ENCODE measurements around the gene MRPS7. TPM values are rescaled to one million over a fixed set of nuclear protein-coding genes. Genes with fewer than 3 reads are reported as not detected.
A peak's percentile ranks its signal among the peaks of the same experiment; 100 is the strongest.
"Not testable (repeated sequence)": the region's sequence is repeated elsewhere in the genome, so short reads cannot be mapped to it uniquely, and the experiment has no call there.

Gene MRPS7
- total RNA-seq, 1 donor from 2014 or later: 60.9 TPM

DNA sequence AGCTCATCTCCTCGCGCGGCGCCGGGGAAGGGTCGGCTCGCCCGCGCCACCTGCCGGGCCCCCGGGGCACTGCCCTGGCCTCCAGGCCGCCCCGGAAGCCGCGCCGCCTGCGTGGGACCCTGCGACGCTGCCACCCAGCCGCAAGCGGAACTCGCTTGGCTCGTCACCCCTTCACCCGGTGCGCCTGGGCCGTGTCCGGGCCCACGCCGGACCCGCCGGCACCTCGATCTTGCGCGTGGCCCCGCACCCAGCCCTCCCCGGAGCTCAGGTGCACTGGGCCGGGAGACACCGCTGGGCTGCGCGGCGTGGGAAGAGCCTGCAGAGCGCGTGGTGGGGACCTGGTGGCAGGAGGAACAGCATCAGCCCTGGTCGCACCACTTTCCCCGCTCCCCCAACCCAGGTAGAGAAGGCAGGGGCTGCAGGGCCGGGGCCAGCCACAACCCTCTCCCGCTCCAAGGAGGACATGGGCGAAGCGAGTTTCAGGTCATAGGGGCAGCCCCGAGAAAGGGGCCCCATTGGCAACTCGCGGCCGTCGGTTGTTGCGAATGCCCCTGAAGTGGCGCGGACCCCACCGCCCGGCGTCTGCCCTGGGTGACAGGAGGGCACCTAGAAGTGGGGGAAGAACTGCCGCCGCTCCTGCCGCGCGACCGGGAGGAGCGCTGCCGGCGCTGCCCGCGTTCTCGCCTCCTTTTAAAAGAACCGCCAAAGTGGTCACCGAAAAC is 9.7 kb downstream of the MRPS7 start:
- peak in 1 of 2 donors; percentile 74 for DNase-seq (ENCODE audit: low read depth in 2 of 2)

DNA sequence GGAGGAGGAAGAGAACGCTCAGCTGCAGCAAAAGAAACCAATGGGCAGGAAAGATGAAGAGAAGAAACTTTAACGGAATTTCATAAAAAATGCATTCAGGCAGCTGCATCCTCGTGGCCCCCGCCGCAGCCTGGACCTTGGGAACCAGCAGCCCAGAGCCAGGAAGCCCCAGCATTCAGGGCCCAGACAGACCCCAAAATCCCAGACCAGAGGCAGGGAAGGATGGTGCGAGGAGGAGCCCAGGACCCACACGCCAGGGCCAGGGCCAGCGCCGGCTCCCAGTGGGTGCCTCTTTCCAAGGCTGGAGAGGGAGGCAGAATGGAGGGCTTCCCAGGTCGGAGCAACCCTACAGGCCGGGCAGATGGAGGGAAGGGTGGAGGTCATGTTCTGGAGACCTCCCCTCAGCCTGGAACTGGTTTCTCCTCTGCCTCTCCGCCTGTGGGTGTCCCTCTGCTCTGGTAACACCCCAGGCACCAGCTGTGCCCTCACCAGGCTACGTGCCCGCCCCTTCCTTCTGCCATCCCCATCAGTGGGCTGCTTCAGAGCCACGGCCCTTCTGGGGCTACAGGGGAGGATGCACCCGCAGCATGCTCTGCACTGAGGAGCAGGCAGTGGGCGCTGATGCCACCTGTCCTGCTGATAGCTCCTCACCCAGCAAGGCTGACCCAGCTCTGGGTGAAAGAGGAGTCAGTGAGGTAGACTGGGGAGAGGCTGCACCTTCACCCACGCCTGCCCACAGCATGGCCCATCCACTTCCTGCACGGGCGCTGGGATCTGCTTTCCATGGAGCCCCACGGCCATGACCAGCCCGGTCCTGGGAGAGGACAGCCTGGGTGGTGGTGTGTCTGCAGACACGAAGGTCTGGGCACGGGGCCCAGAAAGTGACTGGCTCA is 10.5 kb downstream of the MRPS7 start:
- no peak for DNase-seq (ENCODE audit: low read depth in 2 of 2)

DNA sequence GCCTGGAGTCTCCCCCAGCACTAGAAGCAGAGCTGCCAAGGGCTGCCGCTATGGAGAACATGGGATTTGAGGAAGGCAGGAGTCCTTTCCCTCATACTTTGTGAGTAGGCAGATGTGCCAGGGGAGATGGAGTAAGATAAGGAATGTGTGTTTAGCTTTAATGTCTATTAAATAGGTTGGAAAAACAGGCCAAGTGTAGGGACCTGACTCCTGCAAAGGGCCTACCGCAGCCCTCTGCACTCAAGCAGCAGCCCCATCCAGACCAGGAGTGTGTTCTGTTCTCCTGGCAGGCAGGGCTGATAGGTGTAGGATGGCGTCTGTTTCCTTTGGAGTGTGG is 11.1 kb downstream of the MRPS7 start:
- no peak for DNase-seq (ENCODE audit: low read depth in 2 of 2)

DNA sequence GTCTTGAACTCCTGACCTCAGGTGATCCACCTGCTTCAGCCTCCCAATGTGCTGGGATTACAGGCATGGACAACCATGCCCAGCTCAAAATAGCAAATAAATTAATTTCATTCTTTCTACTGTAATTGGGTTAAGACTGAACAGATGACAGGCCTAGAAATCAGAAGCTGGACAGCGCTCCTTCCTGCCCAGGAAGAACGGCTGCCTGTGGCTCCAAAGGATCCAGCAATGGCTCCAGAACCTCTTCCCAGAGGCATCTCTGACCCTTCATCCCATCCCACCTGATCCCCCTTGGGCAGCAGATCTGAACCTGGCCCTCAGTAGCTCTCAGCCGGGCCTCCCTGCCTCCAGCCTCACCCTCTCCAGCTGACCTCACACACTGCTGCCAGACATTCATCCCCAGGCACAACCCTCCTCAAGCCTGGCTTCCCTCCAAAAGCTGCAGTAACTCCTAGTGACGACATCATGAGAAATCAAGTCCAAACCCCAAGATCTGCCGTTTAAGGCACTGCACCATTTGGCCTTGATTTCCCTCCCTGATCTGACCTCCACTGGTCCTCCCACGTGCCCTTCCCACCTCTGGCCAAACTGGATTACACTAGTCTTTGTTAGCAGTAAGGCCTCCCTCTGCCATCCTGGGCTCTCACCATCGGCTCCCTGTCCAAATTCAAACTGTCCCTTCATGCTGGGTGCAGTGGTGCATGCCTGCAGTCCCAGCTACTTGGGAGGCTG is 12.5 kb downstream of the MRPS7 start:
- DNase-seq (ENCODE audit: low read depth in 2 of 2): peak in 1 of 2 donors; percentile 43

DNA sequence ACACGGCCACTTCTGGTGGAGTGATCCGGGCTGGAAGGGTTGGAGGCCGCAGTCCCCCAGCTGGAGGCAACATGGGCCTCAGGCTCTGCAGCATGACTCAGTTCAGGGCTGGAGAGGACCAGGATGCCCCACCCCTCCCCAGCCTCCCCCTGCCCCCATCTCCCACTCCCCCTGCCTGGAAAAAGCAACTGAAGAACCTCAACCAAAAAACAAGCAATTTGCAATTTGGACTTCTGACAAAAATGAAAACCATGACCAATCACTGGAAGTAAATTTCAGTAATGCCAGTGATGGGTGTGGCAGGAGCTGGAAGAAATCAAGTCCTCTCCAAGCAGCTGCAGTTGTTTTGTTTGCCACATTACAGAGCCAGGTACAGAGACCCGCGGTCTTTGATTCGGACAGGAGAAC is 16.0 kb downstream of the MRPS7 start:
- no peak for DNase-seq (ENCODE audit: low read depth in 2 of 2)

DNA sequence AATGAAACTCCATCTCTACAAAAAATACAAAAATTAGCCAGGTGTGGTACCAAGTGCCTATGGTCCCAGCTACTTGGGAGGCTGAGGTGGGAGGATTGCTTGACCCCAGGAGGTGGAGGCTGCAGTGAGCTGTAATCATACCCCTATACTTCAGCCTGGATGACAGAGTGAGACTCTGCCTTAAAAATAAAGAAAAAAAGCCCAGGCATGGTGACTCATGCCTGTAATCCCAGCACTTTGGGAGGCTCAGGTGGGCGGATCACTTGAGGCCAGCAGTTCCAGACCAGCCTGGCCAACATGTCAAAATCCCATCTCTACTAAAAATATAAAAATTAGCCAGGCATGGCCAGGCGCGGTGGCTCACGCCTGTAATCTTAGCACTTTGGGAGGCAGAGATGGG is 18.5 kb downstream of the MRPS7 start:
- not testable (repeated sequence) for DNase-seq (ENCODE audit: low read depth in 2 of 2)

DNA sequence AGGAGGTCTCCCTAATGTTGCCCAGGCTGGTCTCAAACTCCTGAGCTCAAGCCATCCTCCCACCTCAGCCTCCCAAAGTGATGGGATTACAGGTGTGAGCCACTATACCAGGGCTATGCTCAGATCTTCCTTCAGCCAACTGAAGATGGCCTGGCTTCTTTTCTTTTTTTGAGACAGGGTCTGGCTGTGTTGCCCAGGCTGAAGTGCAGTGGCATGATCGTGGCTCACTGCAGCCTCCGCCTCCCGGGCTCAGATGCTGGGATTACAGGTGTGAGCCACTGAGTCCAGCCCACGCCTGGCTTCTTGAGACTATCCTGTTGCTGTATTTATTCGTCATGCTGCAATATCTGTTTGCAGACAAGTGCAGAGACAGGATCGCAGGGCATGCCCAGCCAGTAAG is 23.4 kb downstream of the MRPS7 start:
- DNase-seq (ENCODE audit: low read depth in 2 of 2): no peak

DNA sequence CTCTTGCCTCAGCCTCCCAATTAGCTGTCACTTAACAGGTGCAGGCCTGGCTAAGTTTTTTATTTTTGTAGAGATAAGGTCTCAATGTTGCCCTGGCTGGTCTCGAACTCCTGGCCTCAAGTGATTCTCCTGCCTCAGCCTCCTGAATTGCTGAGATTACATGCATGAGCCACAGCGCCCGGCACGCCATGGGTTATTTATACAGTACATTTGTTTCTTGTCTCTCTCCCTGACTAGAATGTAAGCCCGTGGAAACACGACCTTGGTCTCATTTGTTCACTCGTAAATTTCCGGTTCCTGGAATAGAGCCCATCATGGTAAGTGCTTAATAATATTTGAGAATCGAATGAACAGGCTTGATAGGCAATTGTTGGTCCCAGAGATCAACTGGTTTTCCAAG is 25.5 kb downstream of the MRPS7 start:
- DNase-seq (ENCODE audit: low read depth in 2 of 2): no peak

DNA sequence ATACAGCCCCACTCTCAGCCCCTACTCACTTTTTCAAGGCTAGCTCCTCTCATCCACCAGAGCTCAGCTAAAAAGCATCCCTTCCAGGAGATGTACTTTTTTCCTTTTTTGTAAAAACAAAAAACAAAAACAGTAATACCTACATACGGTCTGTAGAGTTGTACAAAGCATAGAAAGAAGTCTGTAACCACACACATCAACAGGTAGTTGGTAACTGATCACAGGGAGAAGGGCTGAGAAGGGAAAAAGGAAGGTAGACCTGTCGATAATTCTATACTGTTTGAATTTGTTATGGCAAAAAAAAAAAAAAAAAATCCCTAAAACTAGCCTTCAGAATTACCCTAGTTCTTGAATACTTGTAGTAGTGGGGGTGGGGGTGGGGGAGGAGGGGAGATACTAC is 26.7 kb downstream of the MRPS7 start:
- DNase-seq (ENCODE audit: low read depth in 2 of 2): no peak

DNA sequence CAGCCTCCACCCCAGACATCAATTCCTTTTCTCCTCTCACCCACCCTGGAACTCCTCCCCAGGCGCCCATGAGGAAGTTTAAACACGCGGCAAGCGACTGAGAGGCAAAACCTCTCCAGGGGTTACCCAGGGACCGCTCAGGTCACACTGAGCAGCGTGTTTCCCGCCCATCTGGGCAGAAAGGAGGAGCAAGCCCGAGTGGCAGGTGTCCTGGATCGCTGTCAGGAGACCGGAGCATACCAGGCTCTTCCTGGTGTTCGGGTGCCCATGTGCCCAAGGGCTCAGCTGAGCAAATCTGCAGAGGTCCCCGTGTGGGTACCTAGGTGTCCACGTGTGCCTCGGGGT is 27.1 kb downstream of the MRPS7 start:
- DNase-seq (ENCODE audit: low read depth in 2 of 2): no peak

DNA sequence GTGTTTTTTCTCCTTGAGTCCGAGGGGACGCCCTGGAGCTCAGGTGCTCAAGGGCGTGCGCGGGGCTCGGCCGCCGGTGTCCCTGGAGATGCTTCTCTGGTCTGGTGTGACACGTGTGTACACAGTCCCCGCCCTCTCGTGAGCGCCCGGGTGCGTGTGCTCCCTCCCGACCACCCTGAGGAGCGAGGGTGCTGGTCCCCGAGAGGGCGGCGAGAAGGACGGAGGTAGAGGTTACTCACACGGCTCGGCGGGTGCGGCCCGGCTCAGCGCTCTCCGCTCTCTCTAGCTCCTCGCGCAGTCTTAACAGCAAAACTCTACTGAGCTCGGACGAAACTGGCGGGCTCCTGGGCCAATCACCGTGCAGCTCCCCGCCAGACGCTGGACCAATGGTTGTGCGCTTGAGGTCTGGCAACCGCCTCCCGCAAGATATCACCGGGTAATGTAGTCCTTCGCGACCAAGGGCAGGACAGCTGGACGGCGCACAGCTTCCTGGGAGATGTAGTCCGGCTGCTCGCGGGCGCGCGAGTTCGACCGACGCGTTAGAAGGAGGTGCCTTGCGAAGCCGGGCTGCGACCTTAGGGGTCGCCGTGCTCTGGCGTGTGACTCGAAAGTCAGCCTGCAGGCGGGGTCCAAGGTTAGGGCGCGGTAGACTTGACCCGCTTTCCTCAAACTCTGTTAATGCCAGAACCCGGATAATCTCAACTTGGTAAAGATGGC is 27.6 kb downstream of the MRPS7 start, which contains the start of gene SLC25A19:
Gene SLC25A19, minus strand, starts transcription at position 319 of the 717 bp plus-strand sequence. CDS start 2,669 bp downstream, outside the sequence.
- DNase-seq (ENCODE audit: low read depth in 2 of 2): peak; percentile 99

DNA sequence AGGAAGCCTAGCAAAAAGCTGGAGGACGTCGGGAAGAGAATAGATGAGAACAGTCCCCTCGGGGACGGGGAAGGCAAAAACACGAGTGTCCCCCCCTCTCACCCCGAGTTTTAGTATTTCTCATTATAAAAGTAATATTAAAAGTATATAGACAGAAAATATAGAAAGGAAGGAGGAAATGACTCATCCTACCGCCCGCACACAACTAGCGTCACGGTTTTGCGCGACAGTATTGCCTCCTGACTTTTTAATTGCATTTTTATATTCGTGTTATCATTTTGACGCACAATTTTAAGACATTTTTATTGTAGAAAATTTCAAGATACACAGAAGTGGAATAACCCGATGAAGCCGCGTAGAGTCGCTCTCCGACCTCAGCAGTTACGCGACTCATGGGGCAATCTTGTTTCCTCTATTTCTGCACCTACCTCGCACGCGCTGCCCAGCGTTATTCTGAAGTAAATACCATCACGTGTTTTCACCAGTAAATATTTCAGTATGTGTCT is 28.2 kb downstream of the MRPS7 start:
- peak; percentile 68 to 76 for DNase-seq (ENCODE audit: low read depth in 2 of 2)

DNA sequence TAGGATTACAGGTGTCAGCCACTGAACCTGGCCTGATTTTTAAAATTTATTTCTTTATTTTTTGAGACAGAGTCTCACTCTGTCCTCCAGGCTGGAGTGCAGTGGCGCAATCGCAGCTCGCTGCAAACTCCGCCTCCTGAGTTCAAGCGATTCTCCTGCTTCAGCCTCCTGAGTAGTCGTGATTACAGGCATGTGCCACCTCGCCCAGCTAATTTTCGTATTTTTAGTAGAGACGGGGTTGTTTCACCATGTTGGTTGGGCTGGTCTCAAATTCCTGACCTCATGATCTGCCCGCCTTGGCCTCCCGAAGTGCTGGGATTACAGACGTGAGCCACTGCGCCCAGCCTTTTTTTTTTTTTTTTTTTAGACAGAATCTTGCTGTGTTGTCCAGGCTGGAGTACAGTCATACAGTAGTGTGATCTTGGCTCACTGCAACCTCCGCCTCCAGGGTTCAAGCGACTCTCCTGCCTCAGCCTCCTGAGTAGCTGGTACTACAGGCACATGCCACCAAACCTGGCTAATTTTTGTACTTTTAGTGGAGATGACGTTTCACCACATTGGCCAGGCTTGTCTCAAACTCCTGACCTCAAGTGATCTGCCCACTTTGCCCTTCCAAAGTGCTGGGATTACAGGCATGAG is 31.2 kb downstream of the MRPS7 start:
- not testable (repeated sequence) for DNase-seq (ENCODE audit: low read depth in 2 of 2)

DNA sequence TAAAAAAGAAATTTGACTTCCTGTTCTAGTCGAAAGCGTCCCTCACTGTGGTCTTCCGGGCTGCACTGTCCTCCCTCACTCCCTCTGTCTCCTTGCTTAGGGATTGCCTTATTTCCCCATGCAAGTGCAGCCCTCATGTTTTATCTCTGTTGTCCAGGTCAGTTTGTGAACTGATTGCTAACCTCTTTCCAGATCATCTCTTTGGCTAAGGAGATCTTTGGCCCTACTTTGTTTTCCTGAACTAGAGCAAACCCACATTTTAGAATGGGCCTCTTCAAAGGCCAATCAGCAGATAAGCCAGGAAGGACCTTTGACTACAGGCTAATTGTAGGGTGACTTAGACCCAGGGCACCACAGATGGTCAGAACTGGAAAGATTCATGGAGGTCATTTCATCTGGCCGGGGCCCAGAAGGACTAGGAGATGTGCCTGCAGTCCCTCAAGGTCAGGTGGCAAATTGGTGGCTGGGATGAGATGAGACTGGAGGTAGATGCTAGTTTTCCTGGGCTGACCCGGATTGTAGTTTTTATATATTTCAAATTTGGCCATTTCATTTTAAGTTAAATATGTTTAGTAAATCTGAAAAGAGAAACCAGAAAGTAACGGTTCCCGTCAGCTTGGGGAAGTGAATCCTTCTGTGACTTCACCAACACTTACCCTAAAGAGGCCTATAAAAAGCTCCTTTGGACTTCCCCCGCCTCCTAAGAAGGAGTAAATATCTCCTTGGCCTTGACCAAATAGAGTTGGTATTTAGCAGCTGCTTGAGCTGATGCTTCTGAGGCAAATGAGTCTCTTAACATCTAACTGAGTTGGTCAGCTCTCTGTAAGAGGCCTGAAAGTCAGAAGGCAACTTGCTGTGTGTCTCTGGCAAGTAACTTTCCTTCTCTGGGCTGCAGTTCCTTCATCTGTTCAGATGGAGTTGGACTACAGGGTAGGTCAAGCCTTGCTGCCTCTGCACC is 33.8 kb downstream of the MRPS7 start:
- no peak for DNase-seq (ENCODE audit: low read depth in 2 of 2)

DNA sequence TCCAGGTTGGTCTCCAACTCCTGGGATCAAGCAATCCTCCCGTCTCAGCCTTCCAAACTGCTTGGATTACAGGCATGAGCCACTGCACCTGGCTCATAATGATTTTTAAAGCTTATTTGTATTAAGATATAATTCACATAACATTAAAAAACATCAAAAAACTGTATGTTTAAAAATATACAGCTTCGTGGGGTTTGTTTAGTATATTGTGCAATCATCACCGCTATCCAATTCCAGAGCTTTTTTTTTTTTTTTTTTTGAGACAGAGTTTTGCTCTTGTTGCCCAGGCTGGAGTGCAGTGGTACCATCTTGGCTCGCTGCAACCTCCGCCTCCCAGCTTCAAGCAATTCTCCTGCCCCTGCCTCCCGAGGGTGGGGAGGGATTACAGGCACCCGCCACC is 38.6 kb downstream of the MRPS7 start:
- no peak for DNase-seq (ENCODE audit: low read depth in 2 of 2)

DNA sequence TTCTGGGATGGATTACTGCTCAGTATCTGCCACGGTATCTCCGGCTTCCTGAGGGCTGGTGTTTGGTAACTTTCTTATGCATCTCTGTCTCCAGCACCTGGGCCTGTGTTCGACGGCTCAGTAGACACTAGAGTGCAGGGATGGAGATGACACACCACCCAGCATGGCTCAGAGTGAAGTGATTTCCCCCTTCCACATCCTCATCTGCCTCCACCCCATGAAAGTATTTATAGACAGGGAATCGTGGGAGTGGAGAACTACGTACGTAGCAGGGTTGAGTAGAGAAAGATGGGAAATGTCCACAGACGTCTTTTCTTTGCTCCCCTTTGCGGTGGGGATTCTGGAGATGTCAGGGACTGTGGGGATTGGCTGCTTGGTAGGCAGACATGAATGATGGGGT is 39.4 kb downstream of the MRPS7 start:
- DNase-seq (ENCODE audit: low read depth in 2 of 2): no peak

DNA sequence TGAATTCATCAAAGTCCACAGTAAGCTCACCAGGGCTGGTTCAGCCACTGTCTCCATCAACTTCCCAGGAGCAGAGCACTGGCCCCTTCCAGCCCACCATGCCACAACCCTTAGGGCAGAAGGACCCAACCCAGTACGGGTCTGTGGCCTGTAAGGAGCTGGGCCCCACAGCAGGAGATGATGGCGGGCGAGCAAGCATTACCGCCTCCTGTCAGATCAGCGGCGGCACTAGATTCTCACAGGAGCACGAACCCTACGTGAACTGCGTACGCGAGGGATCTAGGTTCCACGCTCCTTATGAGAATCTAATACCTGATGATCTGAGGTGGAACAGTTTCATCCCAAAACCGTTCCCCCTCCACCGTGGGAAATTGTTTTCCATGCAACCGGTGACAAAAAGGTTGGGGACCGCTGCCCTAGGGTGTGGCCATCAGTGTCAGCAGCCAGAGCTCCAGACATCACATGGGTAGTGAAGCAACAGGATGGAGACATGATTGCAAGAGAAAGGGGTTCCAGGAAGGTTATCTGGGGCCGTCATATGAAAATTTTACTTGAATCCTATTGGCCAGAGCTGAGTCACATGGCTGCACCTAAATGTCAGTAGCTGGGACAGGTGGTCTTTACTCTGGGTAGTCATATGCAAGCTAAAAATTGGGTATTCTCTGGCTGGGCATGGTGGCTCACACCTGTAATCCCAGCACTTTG is 40.0 kb downstream of the MRPS7 start:
- no peak for DNase-seq (ENCODE audit: low read depth in 2 of 2)

DNA sequence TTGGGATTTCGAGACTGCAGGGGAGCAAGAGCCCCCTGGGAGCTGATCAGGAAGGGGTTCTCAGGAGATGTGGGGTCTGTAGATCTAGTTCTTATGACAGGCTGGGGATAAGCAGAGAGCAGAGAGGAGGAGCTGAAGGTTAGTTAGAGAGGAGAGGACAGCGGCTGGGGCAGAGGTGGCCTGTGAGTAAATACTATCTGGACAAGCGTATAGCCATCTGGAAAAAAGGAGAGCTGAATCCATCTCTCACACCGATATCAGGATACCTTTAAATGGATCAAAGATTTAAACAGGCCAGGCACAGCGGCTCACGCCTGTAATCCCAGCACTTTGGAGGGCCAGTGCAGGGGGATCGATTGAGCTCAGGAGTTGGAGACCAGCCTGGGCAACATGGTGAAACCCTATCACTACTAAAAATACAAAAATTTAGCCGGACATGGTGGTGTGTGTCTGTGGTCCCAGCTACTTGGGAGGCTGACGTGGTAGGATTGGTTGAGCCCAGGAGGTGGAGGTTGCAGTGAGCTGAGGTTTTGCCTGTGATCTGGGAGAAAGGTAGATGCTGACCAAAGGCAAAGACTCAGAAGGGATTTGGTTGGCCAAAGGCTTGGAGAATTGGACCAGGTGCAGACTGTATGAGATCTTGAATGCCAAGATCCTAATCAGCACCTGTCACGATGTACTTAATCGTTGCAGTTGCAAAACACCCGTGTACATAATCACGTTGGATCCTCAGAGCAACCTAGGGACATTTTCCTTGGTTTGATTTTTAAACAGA is 46.5 kb downstream of the MRPS7 start:
- DNase-seq (ENCODE audit: low read depth in 2 of 2): no peak
